ENCODE measurements around the gene VANGL1. TPM values are rescaled to one million over a fixed set of nuclear protein-coding genes. Genes with fewer than 3 reads are reported as not detected.

Gene VANGL1
- total and polyA plus RNA-seq, 4 donors = 2.5 to 6.8 (median 3.5) TPM

GRCh38 chr1:115647047-115647446, 5.3 kb downstream of the VANGL1 start:
- H3K4me1 ChIP-seq (ENCODE audit: control insufficient read depth in 4 of 4, insufficient read depth in 4 of 4, low read length in 3 of 4) = peaks cover 0 to 21% (median 6%) of the 10 kb centered on the region in 4 donors
- no peak overlapping the region for H3K9ac ChIP-seq (ENCODE audit: low read depth in 1 of 2, low read length in 2 of 2)
- H3K27me3 ChIP-seq (ENCODE audit: control insufficient read depth in 4 of 4, insufficient read depth in 4 of 4, low read length in 3 of 4) = no peaks in the 10 kb centered on the region
- no peaks in the 10 kb centered on the region for H3K9me3 ChIP-seq (ENCODE audit: control insufficient read depth in 4 of 4, low read length in 3 of 4)
- no peak overlapping the region for H3K27ac ChIP-seq (ENCODE audit: low read depth in 1 of 2, low read length in 2 of 2)
- WGBS = 69% methylated on average over 2 of the region's 2 CpGs
- no peak for DNase-seq (ENCODE audit: low spot score)
- TF ChIP-seq NR2F2 (IDR thresholded peaks at IDR 0.05) (peak; percentile 62), GABPA (IDR thresholded peaks at IDR 0.05 in 1 of 2, conservative IDR thresholded peaks at IDR 0.05 in 1 of 2) (no peak)
- H3K4me3 ChIP-seq (ENCODE audit: low read depth in 1 of 3, low read length in 3 of 3) = no peak overlapping the region
- H3K36me3 ChIP-seq (ENCODE audit: control insufficient read depth in 4 of 4, insufficient read depth in 3 of 4, low read depth in 1 of 4, low read length in 3 of 4) = peaks cover 0 to 2% (median 0%) of the 10 kb centered on the region in 4 donors

GRCh38 chr1:115647507-115647906, 5.7 kb downstream of the VANGL1 start:
- Histone ChIP-seq H3K36me3 (ENCODE audit: control insufficient read depth in 4 of 4, insufficient read depth in 3 of 4, low read depth in 1 of 4, low read length in 3 of 4) (peaks cover 0 to 2% (median 1%) of the 10 kb centered on the region in 4 donors), H3K27me3 (ENCODE audit: control insufficient read depth in 4 of 4, insufficient read depth in 4 of 4, low read length in 3 of 4) (no peaks in the 10 kb centered on the region), H3K27ac (ENCODE audit: low read depth in 1 of 2, low read length in 2 of 2) (no peak overlapping the region), H3K4me1 (ENCODE audit: control insufficient read depth in 4 of 4, insufficient read depth in 4 of 4, low read length in 3 of 4) (peaks cover 0 to 21% (median 6%) of the 10 kb centered on the region in 4 donors), H3K9me3 (ENCODE audit: control insufficient read depth in 4 of 4, low read length in 3 of 4) (no peaks in the 10 kb centered on the region), H3K4me3 (ENCODE audit: low read depth in 1 of 3, low read length in 3 of 3) (no peak overlapping the region), H3K9ac (ENCODE audit: low read depth in 1 of 2, low read length in 2 of 2) (no peak overlapping the region)
- 81% methylated on average over 2 of the region's 2 CpGs for WGBS
- TF ChIP-seq RAD21 (IDR thresholded peaks at IDR 0.05) = no peak
- no peak for TF ChIP-seq FOXA1 (IDR thresholded peaks at IDR 0.05)
- no peak for TF ChIP-seq GABPA (IDR thresholded peaks at IDR 0.05 in 1 of 2, conservative IDR thresholded peaks at IDR 0.05 in 1 of 2)
- DNase-seq (ENCODE audit: low spot score) = no peak

- no peak for TF ChIP-seq HNF4A (conservative IDR thresholded peaks at IDR 0.05)
- TF ChIP-seq HNF4G (IDR thresholded peaks at IDR 0.05) = no peak
- TF ChIP-seq YY1 (IDR thresholded peaks at IDR 0.05) = no peak
- no peak for TF ChIP-seq RAD21 (IDR thresholded peaks at IDR 0.05)
Measured at GRCh38 chr1:115647919-115648650, 6.3 kb downstream of the VANGL1 start.

GRCh38 chr1:115648717-115649691, 7.2 kb downstream of the VANGL1 start:
- no peak for TF ChIP-seq HNF4A (conservative IDR thresholded peaks at IDR 0.05)
- no peak for TF ChIP-seq ZBTB33 (IDR thresholded peaks at IDR 0.05)
- Histone ChIP-seq H3K9me3 (ENCODE audit: control insufficient read depth in 4 of 4, low read length in 3 of 4) (no peaks in the 10 kb centered on the region), H3K9ac (ENCODE audit: low read depth in 1 of 2, low read length in 2 of 2) (no peak overlapping the region), H3K27me3 (ENCODE audit: control insufficient read depth in 4 of 4, insufficient read depth in 4 of 4, low read length in 3 of 4) (no peaks in the 10 kb centered on the region), H3K4me3 (ENCODE audit: low read depth in 1 of 3, low read length in 3 of 3) (no peak overlapping the region), H3K36me3 (ENCODE audit: control insufficient read depth in 4 of 4, insufficient read depth in 3 of 4, low read depth in 1 of 4, low read length in 3 of 4) (peaks cover 0 to 4% (median 3%) of the 10 kb centered on the region in 4 donors), H3K4me1 (ENCODE audit: control insufficient read depth in 4 of 4, insufficient read depth in 4 of 4, low read length in 3 of 4) (peaks cover 0 to 10% (median 0%) of the 10 kb centered on the region in 4 donors), H3K27ac (ENCODE audit: low read depth in 1 of 2, low read length in 2 of 2) (no peak overlapping the region)
- DNase-seq (ENCODE audit: low spot score) = no peak
- WGBS = 83% methylated on average over 13 of the region's 13 CpGs

More at GRCh38 chr1:115647919-115648650, 6.3 kb downstream of the VANGL1 start:
- DNase-seq (ENCODE audit: low spot score) = no peak
- Histone ChIP-seq H3K4me1 (ENCODE audit: control insufficient read depth in 4 of 4, insufficient read depth in 4 of 4, low read length in 3 of 4) (peaks cover 0 to 18% (median 2%) of the 10 kb centered on the region in 4 donors), H3K9ac (ENCODE audit: low read depth in 1 of 2, low read length in 2 of 2) (no peak overlapping the region), H3K27ac (ENCODE audit: low read depth in 1 of 2, low read length in 2 of 2) (no peak overlapping the region), H3K4me3 (ENCODE audit: low read depth in 1 of 3, low read length in 3 of 3) (no peak overlapping the region), H3K36me3 (ENCODE audit: control insufficient read depth in 4 of 4, insufficient read depth in 3 of 4, low read depth in 1 of 4, low read length in 3 of 4) (peaks cover 0 to 2% (median 1%) of the 10 kb centered on the region in 4 donors), H3K9me3 (ENCODE audit: control insufficient read depth in 4 of 4, low read length in 3 of 4) (no peaks in the 10 kb centered on the region), H3K27me3 (ENCODE audit: control insufficient read depth in 4 of 4, insufficient read depth in 4 of 4, low read length in 3 of 4) (no peaks in the 10 kb centered on the region)
- 84% methylated on average over 3 of the region's 3 CpGs for WGBS

Measured in liver (tissue), 9 donors.